Right forelimb (tissue), 1 donor: ENCODE measurements around the gene MRPL27.
"Not testable (repeated sequence)": the region's sequence is repeated elsewhere in the genome, so short reads cannot be mapped to it uniquely, and the experiment has no call there.

Experiments used
- DNase-seq: peaks from one replicate; pipeline ENCODE4 v3.0.0-alpha.2; 2018

Gene MRPL27

GRCh38 chr17:50372758-50373556 is at the start of gene MRPL27, which contains the start of gene EME1:
Gene MRPL27 (minus strand): TSS chr17:50373184. CDS start chr17:50373170, 14 bp downstream.
Gene EME1 (plus strand): TSS chr17:50373229. CDS start chr17:50375209, 1,980 bp downstream.
- DNase-seq, result peak; percentile 93

DNA sequence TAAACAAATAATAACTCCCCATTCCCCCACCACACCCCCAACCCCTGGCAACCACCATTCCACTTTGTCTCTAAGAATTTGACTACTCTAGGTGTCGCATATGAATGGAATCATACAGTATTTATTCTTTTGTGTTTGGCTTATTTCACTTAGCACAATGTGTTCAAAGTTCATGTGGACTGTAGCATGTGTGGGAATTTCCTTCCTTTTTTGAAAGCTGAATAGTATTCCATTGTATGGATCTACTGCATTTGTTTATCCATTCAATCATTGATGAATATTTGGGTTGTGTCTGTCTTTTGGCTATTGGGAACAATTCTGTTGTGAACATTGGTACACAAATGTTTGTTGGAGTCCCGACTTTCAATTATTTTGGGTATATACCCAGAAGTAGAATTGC is 49.8 kb upstream of the MRPL27 start:
- no peak for DNase-seq

DNA sequence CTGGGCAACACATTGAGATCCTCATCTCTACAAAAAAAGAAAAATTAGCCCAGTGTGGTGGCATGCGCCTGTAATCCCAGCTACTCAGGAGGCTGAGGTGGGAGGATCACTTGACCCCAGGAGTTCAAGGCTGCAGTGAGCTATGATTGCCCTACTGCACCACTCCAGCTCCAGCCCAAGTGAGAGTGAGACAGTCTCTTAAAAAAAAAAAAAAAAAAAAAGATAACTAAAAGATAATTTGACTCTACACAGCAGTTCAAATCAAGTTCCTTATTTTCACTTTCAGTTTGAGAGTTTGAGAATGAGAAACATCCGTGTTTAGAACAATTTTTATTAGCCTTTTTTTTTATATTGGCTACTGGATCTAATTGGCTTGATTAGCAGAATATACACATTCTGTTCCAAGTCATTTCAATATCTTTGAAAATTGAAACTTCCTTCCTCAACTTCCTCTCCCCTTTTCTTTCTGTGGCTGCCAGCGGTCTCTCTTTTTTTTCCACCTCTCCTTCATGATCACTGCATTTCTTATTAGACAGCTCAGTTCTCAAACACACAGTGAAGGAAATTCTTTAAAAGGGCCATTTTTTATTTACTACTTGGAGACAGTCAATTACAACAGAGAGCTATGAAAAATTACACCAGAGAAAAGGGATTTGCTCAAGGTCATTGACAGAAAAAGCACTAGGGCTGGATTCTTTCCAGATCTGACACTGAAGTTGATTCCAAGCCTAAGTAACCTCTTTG is 48.5 kb upstream of the MRPL27 start:
- no peak for DNase-seq

DNA sequence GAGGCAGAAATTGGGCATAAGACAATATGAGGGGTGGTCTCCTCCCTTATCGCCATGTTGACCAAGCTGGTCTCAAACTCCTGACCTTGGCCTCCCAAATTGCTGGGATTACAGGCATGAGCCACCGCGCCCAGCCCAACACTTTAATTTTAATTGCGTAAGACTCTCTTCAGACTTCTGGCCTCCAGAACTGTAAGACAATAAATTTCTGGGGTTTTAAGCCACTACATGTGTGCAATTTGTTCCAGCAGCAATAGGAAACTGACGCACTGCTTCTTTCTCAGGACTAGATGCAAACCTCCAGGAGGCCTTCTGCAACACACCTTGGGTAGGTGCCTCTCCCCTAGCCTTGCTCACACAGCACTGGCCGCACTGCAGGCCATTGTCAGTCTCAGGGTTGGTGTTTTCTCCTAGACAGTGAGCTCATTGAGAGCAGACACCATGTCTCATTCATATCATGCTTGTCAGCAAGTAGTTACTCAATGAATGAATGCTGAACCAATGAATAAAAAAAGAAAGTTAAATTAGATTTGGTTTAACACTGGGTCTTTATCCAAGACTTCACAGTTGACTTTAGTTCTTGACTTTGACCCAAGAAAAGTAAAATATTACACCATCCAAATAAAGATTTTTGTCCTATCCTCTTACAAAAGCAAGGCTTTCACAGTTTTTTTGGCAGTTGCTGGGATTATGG is 47.6 kb upstream of the MRPL27 start:
- DNase-seq, result no peak

GRCh38 chr17:50419577-50419976 is 46.6 kb upstream of the MRPL27 start:
- DNase-seq, result not testable (repeated sequence)

GRCh38 chr17:50414808-50415207 is 41.8 kb upstream of the MRPL27 start:
- DNase-seq, result no peak

GRCh38 chr17:50412188-50412732 is 39.3 kb upstream of the MRPL27 start:
- DNase-seq, result no peak

DNA sequence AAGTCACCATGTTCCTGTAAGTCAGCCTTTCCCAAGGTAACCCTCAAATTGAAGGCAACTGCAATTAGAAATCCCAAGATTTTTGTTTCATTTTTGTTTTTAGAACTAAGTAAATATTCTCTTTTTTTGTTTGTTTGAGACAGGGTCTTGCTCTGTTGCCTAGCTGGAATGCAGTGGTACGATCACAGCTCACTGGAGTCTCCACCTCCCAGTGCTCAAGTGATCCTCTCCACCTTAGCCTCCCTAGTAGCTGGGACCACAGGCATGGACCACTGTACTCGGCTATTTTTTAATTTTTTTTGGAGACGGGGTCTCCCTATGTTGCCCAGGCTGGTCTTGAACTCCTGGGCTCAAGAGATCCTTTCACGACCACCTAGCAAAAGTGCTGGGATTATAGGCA is 34.9 kb upstream of the MRPL27 start:
- DNase-seq, result no peak

DNA sequence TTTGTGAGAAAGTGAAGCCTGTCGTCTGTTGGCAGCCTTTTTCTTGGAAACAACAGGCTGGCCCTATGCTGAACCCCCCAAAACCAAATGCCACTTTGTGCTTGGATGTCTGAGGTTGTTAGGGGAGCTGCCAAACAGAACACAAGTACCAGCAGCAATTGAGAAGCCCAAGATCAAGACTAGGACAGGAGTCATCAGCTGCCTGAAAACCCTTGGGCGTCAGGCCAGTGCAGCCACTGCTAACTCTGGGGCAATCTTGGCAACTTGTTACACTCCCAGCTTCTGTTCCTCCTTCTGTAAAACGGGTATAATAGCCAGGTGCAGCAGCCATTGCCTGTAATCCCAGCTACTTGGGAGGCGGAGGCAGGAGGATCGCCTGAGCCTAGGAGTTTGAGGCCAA is 33.6 kb upstream of the MRPL27 start:
- DNase-seq, result no peak

- not testable (repeated sequence) for DNase-seq
These were observed 32.4 kb upstream of the MRPL27 start for GRCh38 chr17:50405351-50405750.

- DNase-seq, result not testable (repeated sequence)
These were observed 26.6 kb upstream of the MRPL27 start for GRCh38 chr17:50399591-50399990.

DNA sequence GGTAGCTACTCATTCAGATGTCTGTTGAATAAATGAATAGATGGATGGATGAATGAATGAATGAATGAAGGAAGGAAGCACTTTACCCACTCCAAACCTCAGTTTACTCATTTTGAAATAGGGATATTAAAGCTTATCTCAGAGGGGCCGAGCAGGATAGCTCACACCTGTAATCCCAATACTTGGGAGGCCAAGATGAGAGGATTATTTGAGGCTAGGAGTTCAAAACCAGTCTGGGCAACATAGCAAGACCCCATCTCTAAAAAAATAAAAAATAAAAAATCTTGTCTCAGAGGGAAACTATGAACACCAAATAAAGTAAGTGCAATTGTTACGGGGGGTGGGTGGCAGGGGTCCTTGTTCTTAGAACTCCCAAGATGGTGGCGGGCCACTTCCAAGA is 25.7 kb upstream of the MRPL27 start:
- DNase-seq, result not testable (repeated sequence)

GRCh38 chr17:50397919-50398285 is 24.9 kb upstream of the MRPL27 start:
- no peak for DNase-seq

GRCh38 chr17:50397111-50397918 is 24.3 kb upstream of the MRPL27 start, which contains the start of gene LRRC59:
Gene LRRC59 (minus strand): TSS chr17:50397523. CDS start chr17:50397317, 206 bp downstream.
- peak; percentile 95 for DNase-seq

GRCh38 chr17:50396261-50397110 is 23.5 kb upstream of the MRPL27 start:
- peak; percentile 70 for DNase-seq

GRCh38 chr17:50394711-50395110 is 21.7 kb upstream of the MRPL27 start:
- no peak for DNase-seq

GRCh38 chr17:50393700-50394099 is 20.7 kb upstream of the MRPL27 start:
- no peak for DNase-seq

DNA sequence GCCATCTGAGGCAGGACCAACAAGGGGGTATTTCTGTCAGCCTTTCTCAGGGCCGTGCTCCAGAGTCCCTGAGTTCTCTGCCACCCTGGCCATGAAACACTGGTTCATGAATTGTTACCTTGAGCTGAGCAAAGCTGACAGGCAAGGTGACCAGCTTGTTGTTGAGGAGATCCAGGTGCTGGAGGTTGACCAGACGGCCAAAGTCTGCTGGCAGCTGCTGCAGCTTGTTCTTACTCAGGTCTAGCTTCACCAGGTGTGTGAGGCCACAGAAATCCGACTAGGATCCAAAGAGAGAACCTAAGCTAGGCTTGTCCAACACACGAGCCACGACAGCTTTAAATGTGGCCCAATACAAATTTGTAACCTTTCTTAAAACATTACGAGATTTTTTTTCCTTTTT is 19.6 kb upstream of the MRPL27 start:
- no peak for DNase-seq

DNA sequence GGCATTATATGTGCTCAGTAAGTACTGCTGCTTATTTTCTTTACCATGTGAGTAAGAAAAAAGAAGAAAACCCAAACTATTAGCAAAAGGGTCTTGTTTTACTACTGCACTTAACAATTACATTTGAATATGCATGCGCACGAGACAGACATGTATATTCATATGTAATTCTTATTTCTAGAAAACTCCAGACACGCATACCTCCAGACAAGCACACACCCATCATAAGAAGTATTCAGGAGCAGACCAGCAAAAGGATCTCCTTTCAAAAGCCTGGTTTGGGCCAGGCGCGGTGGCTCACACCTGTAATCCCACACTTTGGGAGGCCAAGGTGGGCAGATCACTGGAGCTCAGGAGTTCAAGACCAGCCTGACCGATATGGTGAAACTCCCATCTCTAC is 16.6 kb upstream of the MRPL27 start:
- no peak for DNase-seq

- DNase-seq, result no peak
These were observed 15.7 kb upstream of the MRPL27 start for GRCh38 chr17:50388728-50389127.

GRCh38 chr17:50386510-50386909 is 13.5 kb upstream of the MRPL27 start:
- DNase-seq, result no peak
